ENCODE results near the gene NGEF.
"Not testable (repeated sequence)": the region's sequence is repeated elsewhere in the genome, so short reads cannot be mapped to it uniquely, and the experiment has no call there.

- not testable (repeated sequence) for TF ChIP-seq CTCF (IDR thresholded peaks at IDR 0.05; ENCODE audit: borderline replicate concordance, extremely low read depth, low read length, poor library complexity, severe bottlenecking); EZH2 (IDR thresholded peaks at IDR 0.05; ENCODE audit: borderline replicate concordance, low read depth, low read length, severe bottlenecking)
Measured at GRCh38 chr2:232852081-232852480, 161.0 kb downstream of the NGEF start.
